GM19099 (cell line): Measurements from ENCODE around the gene IPO11.

Experiments used
- POLR2A ChIP-seq: IDR thresholded peaks from 3 replicates; pipeline ENCODE4 v1.6.1; 2011; ENCODE audit warnings: low read depth; ENCODE audit not compliant: insufficient read length; ENCODE audit errors: extremely low read depth

The IPO11 gene

DNA sequence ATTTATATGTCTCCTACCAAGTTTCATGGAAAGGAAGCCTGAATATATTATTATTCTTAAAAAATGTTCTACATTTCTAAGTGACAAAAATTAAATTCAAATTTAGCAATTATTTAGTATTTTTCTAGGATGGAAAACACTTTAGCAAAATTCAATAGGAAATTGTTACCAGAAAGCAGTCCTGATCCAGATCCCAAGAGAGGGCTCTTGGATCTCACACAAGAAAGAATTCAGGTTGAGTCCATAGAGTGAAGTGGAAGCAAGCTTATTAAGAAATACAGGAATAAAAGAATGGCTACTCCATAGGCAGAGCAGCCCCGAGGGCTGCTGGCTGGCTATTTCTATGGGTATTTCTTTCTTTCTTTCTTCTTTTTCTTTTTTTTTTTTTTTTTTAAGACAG, 210.7 kb downstream of the IPO11 start:
- no peak for TF ChIP-seq POLR2A

DNA sequence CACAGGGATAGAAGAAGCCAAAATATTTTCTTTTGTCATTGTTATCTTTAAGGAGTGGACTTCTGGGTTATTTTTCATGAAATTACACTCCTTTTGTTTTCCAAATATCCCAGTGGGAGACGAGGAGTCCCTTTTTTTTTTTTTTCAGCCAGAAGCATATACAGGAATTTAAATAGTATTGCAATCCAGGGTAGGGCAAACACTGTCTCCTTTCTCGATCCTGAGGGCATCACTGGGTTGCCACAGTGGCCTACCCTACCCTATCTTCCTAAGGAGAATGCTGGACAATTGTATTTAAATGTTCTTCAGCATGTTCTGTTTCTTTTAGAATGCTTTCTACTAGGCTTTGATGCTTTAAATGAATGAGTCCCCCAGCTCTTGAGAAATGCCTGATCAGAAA, 214.0 kb downstream of the IPO11 start:
- no peak for TF ChIP-seq POLR2A

DNA sequence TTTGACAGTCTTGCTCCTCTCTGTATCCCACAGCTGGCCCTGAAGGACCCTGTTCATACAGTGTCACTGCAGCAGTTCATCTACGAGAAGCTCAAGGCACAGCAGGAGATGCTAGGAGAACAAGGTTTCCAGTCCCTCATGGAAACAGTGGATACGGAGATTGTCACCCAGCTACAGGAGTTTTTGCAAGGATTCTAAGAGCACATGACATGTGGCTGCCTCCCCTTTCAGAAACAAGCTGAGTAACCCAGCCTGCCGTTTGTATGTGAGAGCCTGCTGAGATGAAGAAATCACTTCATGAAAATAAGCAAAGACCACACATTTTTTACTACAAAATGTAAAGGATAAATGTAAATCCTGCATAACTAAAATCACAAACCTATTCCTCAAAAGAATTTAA, 214.6 kb downstream of the IPO11 start:
- no peak for TF ChIP-seq POLR2A

DNA sequence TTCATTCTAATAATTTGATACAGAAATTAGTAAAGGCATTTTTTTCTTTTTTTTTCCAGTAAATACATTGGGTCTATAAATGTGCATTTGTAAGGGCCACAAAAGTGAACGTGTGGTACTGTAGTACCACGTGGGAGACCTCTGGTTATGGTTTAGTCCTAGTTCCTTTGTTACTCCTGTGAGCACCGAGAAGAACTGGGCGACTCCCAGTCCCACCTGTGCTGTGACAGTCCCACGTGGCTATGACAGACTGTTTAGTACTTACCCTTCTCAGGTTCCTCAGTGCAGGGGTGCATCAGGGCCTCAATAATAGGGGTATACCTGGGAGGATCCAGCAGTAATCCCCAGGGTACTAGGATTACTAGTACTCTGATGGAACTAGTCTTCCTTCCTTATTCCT, 215.3 kb downstream of the IPO11 start:
- TF ChIP-seq POLR2A: no peak

DNA sequence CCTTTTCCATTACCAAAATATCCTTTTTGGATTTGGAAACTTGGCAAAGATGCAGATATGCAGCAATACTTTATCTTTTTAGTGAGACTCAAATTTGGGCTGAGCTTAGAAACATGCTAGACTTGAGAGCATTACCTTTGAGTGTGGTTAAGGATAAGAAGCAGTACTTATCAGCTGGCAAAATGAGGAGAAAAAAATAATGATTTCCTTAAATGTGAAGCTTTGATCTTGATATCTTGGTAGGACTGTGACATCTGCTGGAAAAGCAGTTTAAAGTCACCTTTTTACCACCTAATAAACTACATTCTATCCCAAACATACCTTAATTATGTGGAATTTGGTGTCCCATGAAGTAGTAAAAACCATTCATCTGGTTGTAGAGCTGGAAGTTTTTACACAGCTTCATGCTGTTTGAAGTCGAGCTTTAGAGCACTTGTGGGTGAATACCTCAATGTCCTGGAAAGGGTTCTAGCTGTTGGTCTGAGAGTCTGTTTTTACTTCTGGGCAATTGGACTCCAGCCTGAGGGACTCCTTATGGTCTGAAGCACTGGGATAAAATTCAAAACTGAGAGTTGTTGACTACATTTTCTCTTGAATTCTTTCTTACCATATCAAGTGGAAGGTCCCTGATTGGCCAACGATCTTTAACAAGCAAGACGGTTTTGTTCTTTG, 219.5 kb downstream of the IPO11 start:
- no peak for TF ChIP-seq POLR2A

DNA sequence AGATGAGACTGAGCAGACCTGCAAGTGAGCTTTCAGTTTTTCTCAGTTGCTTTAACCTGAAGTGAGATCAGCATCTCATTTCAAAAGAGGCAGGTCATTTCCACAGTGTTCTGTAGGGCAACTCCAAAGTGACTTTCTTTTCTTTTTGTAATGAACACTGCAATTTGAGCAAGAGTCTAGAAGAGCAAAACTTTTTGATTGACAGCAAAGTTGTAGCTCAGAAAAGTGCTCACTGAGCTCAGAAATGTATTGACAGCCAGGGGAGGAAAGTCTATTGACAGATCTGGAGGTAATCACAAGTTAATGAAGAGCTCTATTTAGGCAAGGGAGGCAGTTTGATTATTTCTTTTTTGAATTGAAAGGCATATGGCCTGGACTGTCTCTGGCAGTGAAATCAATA, 220.7 kb downstream of the IPO11 start:
- no peak for TF ChIP-seq POLR2A

DNA sequence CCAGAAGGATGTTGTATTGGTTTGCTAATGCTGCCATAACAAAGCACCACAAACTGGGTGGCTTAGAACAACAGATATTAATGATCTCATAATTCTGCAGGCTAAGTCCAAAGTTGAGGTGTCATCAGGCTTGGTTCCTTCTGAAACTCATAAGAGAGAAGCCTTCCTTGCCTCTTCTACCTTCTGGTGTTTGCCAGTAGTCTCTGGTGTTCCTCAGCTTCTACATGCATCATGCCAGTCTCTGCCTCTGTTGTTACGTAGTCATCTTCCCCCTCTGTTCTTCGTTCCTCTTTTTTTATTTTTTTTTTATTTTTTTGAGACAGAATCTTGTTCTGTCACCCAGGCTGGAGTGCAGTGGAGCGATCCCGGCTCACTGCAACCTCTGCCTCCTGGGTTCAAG, 227.9 kb downstream of the IPO11 start:
- no peak for TF ChIP-seq POLR2A

DNA sequence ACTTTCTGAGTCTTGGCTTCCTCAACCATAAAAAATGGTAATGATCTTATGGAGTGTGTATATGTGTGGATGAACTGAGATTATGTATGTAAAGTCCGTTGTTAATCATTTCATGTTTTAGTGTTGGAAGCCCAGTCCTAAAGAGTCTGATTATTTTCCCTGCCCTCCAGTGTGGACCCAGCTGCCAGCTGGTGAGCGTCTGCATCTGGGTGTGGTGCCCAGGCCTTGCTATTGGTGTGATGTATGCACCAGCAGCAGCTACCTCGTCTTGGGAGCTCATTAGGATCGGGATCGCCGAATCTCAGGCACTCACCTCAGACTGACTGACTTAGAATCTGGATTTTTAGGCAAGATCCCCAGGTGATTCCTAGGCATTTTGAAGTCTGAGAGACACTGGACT, 229.9 kb downstream of the IPO11 start:
- TF ChIP-seq POLR2A: no peak

DNA sequence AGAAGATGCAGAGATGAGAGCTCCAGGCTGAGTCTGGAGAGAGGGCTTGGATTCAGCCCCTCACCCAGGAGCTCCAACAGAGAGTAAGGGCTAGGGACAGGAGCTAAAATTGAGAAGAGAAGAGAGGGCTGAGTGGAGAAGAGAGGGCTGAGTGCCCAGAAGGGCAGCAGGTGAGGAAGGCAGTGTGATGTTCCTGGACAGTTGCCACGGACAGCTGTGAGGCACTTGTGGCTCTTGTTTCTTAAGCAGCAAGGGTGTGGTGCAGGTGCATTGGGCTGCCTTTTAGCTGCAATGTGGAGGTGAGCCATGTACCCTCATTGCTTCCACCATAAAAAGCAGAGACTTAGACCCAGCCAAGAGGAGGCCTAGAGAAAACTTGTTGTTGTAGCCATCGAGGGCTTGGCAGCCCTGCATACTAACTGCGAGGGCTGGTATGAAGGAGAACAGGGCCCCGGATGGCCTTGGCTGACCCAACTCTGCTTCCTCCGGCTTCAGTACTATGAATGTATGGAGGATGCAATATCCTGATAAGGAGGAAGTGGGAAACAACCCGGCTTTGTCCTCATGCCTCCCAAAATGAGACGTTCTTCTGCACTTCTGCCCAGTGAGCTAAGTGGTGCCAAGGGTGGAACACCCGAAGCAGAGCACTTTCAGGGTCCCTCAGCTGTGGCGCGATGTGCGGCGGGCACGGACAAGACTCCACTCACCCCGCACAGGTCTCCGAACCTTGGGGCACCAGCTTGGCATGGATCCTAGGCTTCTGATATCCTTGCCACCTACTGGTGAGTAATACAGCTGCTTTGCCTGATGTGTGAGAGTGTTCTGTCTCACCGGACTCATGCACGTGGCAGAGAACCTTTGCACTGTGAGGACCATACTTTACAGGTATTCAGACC, 231.2 kb downstream of the IPO11 start:
- TF ChIP-seq POLR2A: no peak

DNA sequence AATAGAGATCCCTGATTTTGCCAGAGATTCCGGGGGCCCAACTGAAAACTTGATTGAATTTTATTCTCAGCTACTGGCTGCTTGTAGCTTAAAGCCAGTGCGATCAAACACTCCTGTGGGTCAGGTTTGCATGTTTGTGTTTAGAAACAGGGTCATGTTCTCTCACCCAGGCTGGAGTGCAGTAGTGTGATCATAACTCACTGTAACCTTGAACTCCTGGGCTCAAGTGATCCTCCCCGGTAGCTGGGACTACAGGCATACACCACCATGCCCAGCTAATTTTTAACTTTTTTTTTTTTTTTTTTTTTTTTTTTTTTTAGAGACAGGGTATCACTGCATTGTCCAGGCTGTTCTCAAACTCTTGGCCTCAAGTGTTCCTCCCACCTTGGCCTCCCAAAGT, 232.7 kb downstream of the IPO11 start:
- TF ChIP-seq POLR2A: no peak

DNA sequence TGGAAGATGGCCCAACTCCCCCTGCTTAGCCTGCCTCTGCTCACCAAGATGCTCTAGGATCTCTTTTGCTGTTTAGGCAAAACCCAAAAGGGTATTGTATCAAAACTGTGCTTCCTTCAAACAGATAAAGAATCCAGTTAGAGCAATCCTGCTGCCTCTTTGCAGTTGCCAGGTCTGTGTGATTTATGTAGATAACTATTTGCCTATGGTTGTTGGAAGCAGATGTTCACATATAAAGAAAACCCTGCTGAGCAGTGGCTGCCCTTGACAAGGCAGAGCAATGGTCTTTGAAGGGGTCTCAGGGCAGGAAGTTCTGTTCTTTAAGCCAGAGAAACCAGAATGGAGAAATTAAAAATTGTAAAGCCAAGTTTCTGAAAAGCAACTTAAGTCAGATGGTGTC, 234.7 kb downstream of the IPO11 start:
- no peak for TF ChIP-seq POLR2A

DNA sequence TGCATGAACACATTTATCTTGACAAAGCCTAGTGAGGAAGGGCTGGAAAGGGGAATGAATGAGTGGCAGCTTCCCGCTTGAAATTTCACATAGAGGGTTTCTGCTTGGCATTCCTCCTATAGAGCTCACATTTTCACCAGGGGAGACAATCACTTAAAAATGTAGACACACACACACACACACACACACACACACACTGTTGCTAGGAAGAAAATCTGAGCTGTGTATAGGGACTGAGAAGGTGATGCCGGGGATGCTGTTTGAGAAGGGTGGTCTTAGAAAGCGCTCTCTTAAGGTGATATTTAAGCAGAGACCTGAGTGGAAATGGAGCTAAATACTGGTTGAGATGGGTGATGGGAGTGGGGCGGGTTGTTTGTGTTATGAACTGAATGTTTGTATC, 236.5 kb downstream of the IPO11 start:
- TF ChIP-seq POLR2A: no peak

DNA sequence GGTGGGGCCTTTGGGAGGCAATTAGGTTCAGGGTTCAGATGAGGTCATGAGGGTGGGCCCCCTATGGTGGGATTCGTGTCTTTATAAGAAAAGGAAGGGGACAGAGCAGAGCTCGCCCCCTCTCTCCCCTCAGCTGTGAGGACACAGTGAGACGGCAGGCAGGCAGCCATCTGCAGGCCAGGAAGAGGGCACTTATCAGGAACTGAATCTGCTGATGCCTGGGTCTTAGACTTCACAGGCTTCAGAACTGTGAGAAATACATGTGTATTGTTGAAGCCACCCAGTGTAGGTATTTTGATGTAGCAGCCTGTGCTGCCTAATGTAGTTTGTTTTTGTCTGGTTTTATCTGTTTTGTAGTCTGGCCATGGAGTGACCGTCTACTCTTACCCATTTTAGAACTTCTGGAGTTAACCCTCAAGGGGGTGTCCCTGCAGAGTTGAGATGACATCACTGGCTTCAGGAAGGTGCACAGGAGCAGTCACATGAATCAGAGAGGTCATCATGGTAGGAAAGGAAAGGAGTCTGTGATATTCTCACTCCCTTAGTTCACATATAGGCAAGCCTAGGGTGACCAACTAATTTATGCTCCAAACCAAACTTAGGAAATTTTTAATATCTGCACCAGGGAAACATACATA, 237.0 kb downstream of the IPO11 start:
- no peak for TF ChIP-seq POLR2A

DNA sequence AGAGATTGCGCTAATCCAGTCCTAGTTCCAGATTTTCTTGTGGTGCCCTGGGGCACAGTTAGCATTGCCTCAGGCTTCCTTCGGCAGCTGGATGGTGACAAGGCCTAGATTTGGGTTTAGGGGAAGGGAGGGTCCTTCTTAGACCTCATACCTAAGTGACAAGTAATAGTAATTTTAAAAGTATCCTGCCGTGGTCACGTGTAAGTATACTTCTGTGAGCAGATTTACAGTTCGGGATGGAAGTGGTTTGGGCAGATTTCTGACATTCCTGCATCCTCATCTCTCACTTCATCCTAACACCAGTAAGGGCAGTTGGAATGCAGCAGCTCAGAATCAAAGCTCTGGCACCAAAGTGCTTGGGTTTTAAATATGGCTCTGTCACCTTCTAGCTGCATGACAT, 237.6 kb downstream of the IPO11 start:
- TF ChIP-seq POLR2A: no peak

DNA sequence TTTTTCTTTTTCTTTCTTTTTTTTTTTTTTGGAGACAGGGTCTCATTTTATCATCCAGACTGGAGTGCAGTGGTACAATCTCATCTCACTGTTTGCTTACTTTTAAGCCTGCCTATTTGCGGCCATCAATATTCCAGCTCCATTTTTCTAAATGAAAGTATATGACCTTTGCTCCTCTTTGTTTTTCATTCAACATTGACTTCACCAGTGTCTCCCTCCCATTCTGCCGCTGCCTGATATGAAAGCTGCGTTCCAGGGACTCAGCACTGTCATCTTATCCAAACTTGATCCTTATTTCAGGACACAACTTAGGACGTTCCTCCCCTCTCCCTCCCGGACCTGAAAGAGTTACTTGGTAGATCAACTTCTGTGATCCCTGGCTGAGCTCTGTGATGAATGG, 239.7 kb downstream of the IPO11 start:
- no peak for TF ChIP-seq POLR2A
